Mammary epithelial cell (primary cell): ENCODE measurements around the gene STK11.

Source experiments
- EZH2 ChIP-seq: IDR thresholded peaks from 2 replicates; pipeline ENCODE4 v1.6.1; 2012; ENCODE audit warnings: low read length, inconsistent platforms, borderline replicate concordance
- TF ChIP-seq, protein P1 (sequence below), 2 donors: IDR thresholded peaks in 1 of 2; conservative IDR thresholded peaks in 1 of 2; 2 replicates each; pipeline ENCODE4 v1.5.1; 2011 to 2012; ENCODE audit warnings: inconsistent platforms in 2 of 2, low read length in 2 of 2, mild to moderate bottlenecking in 2 of 2, control low read depth in 1 of 2, low read depth in 1 of 2; ENCODE audit not compliant: insufficient read depth in 1 of 2; ENCODE audit errors: extremely low read depth in 1 of 2

DNA sequence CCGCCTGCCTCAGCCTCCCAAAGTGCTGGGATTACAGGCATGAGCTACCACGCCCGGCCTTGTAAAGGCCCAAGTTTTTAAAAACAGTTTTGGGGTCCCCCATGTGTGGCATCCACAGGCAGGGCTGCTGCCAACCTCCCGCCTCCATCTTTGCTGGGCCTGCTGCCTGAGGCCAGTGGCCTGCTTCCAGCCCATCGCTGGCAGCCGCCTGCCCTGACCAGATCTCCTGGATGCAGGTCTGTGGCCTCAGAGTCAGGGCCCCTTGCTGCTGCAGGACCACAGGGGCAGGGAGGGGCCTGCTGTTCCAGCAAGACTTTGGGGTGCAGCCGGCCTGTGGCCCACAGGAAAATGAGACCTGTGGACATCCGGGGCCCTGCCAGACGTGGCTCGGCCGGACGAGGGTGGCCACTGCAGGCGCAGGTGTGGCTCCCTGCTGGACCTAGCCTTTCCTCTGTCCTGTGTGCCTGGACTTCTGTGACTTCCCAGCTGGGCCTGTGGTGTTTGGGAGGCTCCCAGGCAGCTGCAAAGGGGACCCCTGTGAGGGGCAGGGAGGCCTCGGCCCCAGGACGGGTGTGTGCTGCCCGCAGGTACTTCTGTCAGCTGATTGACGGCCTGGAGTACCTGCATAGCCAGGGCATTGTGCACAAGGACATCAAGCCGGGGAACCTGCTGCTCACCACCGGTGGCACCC, 14.4 kb downstream of the STK11 start:
- TF ChIP-seq, protein P1, sequence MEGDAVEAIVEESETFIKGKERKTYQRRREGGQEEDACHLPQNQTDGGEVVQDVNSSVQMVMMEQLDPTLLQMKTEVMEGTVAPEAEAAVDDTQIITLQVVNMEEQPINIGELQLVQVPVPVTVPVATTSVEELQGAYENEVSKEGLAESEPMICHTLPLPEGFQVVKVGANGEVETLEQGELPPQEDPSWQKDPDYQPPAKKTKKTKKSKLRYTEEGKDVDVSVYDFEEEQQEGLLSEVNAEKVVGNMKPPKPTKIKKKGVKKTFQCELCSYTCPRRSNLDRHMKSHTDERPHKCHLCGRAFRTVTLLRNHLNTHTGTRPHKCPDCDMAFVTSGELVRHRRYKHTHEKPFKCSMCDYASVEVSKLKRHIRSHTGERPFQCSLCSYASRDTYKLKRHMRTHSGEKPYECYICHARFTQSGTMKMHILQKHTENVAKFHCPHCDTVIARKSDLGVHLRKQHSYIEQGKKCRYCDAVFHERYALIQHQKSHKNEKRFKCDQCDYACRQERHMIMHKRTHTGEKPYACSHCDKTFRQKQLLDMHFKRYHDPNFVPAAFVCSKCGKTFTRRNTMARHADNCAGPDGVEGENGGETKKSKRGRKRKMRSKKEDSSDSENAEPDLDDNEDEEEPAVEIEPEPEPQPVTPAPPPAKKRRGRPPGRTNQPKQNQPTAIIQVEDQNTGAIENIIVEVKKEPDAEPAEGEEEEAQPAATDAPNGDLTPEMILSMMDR (conservative IDR thresholded peaks at IDR 0.05 in 1 of 2, IDR thresholded peaks at IDR 0.05 in 1 of 2; ENCODE audit: extremely low read depth in 1 of 2, insufficient read depth in 1 of 2, low read depth in 1 of 2, low read length in 2 of 2), result no peak
- TF ChIP-seq EZH2, result no peak
